Heart left ventricle (tissue), 13 donors: ENCODE results near the gene TENM3.

Experiments
- POLR2A ChIP-seq, 2 donors: fragments of 450-650 bp; IDR thresholded peaks; one replicate each; pipeline ENCODE4 v1.6.1; 2017; ENCODE audit warnings: antibody characterized with exemption in 2 of 2, mild to moderate bottlenecking in 2 of 2, moderate library complexity in 2 of 2
- TF ChIP-seq, protein P1 (sequence below), 12 donors: fragments of 200-600 bp; sonication (generic) in 4 of 12; IDR thresholded peaks; one replicate each; pipeline versions ENCODE4 v1.5.0 to v1.8.0; 2018 to 2022; ENCODE audit warnings: antibody characterized with exemption in 12 of 12, mild to moderate bottlenecking in 5 of 12
- donor health status: ischemic (EF 13 %, LVEDD 7.1; RV severe dilation, severe dysfunction).
- donor health status: DM: no; HTN: yes; CAD: no.
- donor health status: DM: no; HTN: no; CAD: no.
- donor health status: ischemic (EF 25% LVEDD 6.9; RV normal size, moderate dysfunction).
- donor health status: ischemic (EF 25% LVEDD 5.7; RV mildly dilated, moderate dysfunction).
- donor health status: ischemic (EF 35%, LVEDD 5.7; RV mildly dilated, moderate dysfunction).
- donor health status: nonischemic (EF 11% LVEDD 7.7; RV severe dilation, severe dysfunction).
- donor health status: DM: yes; HTN: yes; CAD: no.
- donor health status: PGD.
- donor health status: ischemic (EF 29% LVEDD 5.4; RV normal size, mild dysfunction).
- donor health status: nonischemic (EF 23%, LVEDD 6.1; RV moderate dilation, normal function).

GRCh38 chr4:182227611-182228010 is 15.6 kb upstream of the TENM3 start:
- TF ChIP-seq, protein P1, sequence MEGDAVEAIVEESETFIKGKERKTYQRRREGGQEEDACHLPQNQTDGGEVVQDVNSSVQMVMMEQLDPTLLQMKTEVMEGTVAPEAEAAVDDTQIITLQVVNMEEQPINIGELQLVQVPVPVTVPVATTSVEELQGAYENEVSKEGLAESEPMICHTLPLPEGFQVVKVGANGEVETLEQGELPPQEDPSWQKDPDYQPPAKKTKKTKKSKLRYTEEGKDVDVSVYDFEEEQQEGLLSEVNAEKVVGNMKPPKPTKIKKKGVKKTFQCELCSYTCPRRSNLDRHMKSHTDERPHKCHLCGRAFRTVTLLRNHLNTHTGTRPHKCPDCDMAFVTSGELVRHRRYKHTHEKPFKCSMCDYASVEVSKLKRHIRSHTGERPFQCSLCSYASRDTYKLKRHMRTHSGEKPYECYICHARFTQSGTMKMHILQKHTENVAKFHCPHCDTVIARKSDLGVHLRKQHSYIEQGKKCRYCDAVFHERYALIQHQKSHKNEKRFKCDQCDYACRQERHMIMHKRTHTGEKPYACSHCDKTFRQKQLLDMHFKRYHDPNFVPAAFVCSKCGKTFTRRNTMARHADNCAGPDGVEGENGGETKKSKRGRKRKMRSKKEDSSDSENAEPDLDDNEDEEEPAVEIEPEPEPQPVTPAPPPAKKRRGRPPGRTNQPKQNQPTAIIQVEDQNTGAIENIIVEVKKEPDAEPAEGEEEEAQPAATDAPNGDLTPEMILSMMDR (IDR thresholded peaks at IDR 0.05), result no peak
- no peak for TF ChIP-seq POLR2A (IDR thresholded peaks at IDR 0.05)
